ENCODE measurements around the gene NF2. TPM values are rescaled to one million over a fixed set of nuclear protein-coding genes. Genes with fewer than 3 reads are reported as not detected.

Gene NF2
- total RNA-seq, 1 donor from 2014 or later = 36.2 TPM

DNA sequence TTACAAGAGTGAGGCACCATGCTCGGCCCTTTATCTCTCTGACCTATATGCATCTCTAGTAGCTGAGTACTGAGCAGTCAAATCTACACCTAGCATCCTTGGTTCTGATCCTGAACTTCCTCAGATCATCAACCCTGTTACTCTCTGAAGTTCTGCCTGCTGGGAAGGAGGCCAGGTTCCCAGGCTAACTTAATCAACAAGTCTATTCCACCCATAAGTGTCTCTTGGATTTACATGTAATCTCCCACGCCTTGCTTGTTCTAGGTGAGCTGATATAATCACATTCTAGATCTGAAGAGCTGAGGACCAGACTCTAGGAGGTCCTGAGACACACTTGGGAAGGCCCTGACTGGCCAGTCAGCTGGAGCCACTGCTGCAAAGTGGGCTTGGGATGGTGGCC, 138.5 kb downstream of the NF2 start:
- DNase-seq (ENCODE audit: low spot score) = no peak

DNA sequence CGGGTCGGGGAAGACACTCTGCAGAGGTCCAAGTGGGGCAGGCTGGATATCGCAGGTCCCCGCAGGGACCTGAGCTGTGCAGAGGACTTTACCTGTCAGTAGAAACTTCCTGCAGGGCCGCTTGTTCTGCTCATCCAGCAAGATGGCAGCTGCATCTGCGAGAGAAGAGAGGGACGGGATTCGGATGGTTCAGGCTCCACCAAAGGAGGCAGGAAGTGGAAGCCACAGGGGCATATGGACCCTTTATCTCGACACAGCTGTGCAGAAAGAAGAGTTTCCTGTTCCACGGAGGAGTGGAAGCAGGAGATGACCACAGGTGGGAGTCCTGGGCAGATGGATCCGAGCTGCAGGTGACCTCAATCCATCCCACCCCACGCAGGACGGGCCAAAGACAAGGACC, 138.9 kb downstream of the NF2 start:
- no peak for DNase-seq (ENCODE audit: low spot score)

GRCh38 chr22:29744902-29745301, 141.5 kb downstream of the NF2 start:
- DNase-seq (ENCODE audit: low spot score) = no peak

GRCh38 chr22:29747832-29748231, 144.4 kb downstream of the NF2 start:
- no peak for DNase-seq (ENCODE audit: low spot score)

Other genes starting within 250 kb of the NF2 start
- gene AP1B1, start 215.1 kb upstream of the NF2 start, total RNA-seq = 88.6 TPM
- not detected for gene RFPL1, start 165.1 kb upstream of the NF2 start, total RNA-seq
- gene NEFH, start 123.4 kb upstream of the NF2 start, total RNA-seq = 0.86 TPM
- gene THOC5, start 49.9 kb upstream of the NF2 start, total RNA-seq = 39.8 TPM
- gene NIPSNAP1, start 22.5 kb upstream of the NF2 start, total RNA-seq = 56.6 TPM
- gene CABP7, start 116.4 kb downstream of the NF2 start, total RNA-seq = not detected
- gene ZMAT5, start 163.4 kb downstream of the NF2 start, total RNA-seq = 18.7 TPM
- gene UQCR10, start 163.7 kb downstream of the NF2 start, total RNA-seq = 106 TPM
- gene ASCC2, start 234.6 kb downstream of the NF2 start, total RNA-seq = 60.7 TPM